H1 (cell line): ENCODE measurements around the gene CCDC8. TPM values are rescaled to one million over a fixed set of nuclear protein-coding genes. Genes with fewer than 3 reads are reported as not detected.

Experiments
- MAX ChIP-seq: IDR thresholded peaks from 2 replicates; pipeline ENCODE4 v1.6.1; 2012; ENCODE audit warnings: inconsistent platforms
- polyA plus RNA-seq, 7 experiments: library from polyadenylated mRNA; depleted of rRNA in 3 of 7; stranded (reverse) in 5 of 7; unstranded in 2 of 7; fragments of >200 nt in 5 of 7; fragments of 200-250 nt in 2 of 7; gene quantifications; 1 replicate in 5 of 7; 2 replicates in 1 of 7; 4 replicates in 1 of 7; pipeline versions ENCODE4 v1.2.1 to v1.2.3, GENCODE V29; 2011 to 2013; ENCODE audit warnings: missing spikeins in 2 of 7, mixed read lengths in 2 of 7
- total RNA-seq: library from RNA; stranded (reverse); fragmentation: NEBNext Ultra II Directional; extraction: Animal tissue kit (Norgen Biotek cat#: 25700); gene quantifications from 2 replicates; pipeline ENCODE4 v1.2.1, GENCODE V29; 2021

Gene CCDC8
- total and polyA plus RNA-seq, 2 of the 8 experiments (the other 6 are each of a cell fraction or from before 2014, with no cell fraction given), result 4.9 to 13.6 TPM

DNA sequence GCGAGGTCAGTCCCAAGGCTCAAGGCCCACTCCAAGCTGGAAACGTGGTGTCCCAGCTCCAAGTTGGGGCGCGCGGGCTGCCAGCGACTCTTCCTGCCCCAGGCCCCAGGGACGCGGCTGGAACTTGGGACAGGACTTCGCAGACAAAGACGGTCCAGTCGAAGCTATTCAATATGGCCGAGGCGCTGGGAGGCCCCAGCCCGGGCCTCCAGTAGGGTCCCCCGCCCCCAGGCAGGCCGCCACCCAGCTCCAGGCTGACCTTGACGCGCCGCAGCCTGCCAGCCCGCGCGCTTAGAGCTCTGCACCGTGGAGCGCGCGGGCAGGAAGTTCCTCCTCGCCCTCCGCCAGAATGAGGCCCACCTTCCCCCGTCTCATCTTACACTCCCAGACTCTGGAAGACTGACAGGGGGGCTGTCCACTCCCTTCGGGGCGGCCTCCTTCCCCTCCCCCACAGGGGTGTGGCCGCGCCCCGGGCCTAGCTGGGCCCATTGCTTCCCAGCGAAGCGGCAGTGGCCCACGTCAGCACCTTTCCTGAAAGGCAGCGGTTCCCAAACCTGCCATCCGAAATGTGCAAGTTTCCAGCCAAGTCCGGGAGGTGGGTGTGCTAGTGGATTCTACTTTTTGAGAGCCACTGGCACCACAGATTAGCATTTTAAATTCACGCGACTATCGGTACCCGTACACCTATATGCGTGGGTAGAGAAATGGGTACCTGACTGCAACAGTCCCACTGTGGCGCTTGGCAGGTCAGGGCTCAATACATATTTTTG, at the start of gene CCDC8 (continued):
- 0 out of 2 replicates have a peak, but pooled peaks have one; percentile 50 for TF ChIP-seq MAX
